Heart left ventricle (tissue), 16 donors: Measurements from ENCODE around the gene PLA2G2F. TPM values are rescaled to one million over a fixed set of nuclear protein-coding genes. Genes with fewer than 3 reads are reported as not detected.

Experiments
- ATAC-seq, 4 donors: fragments of 200-7000 bp; cut with Tn5 transposase; one replicate each; pipeline ENCODE4 v1.9.1; 2020 to 2022; ENCODE audit warnings: moderate library complexity in 4 of 4, mild to moderate bottlenecking in 3 of 4, moderate number of reproducible peaks in 1 of 4
- DNase-seq, 5 donors: peaks; one replicate each; pipeline ENCODE4 v3.0.0-alpha.2; 2020
- H3K27ac ChIP-seq, 12 donors: fragments of 200-600 bp; sonication (generic) in 4 of 12; one replicate each; pipeline versions ENCODE4 v1.5.0 to v1.8.0; 2016 to 2022; ENCODE audit warnings: mild to moderate bottlenecking in 2 of 12
- H3K27me3 ChIP-seq, 9 donors: fragments of 200-600 bp; sonication (generic) in 2 of 9; one replicate each; pipeline versions ENCODE4 v1.5.1 to v1.8.0; 2016 to 2022; ENCODE audit warnings: mild to moderate bottlenecking in 3 of 9
- H3K36me3 ChIP-seq, 9 donors: fragments of 200-600 bp; sonication (generic) in 2 of 9; one replicate each; pipeline versions ENCODE4 v1.5.0 to v1.8.0; 2018 to 2022; ENCODE audit warnings: mild to moderate bottlenecking in 2 of 9
- H3K4me1 ChIP-seq, 12 donors: fragments of 200-600 bp; sonication (generic) in 4 of 12; one replicate each; pipeline versions ENCODE4 v1.5.0 to v1.8.0; 2016 to 2022; ENCODE audit warnings: mild to moderate bottlenecking in 3 of 12
- H3K4me3 ChIP-seq, 12 donors: fragments of 200-600 bp; sonication (generic) in 4 of 12; one replicate each; pipeline versions ENCODE4 v1.5.0 to v1.8.0; 2017 to 2022; ENCODE audit warnings: mild to moderate bottlenecking in 9 of 12, moderate library complexity in 4 of 12
- H3K9me3 ChIP-seq, 12 donors: fragments of 200-600 bp; sonication (generic) in 4 of 12; one replicate each; pipeline versions ENCODE4 v1.5.0 to v1.8.0; 2016 to 2022; ENCODE audit warnings: mild to moderate bottlenecking in 1 of 12
- POLR2A ChIP-seq, 2 donors: fragments of 450-650 bp; IDR thresholded peaks; one replicate each; pipeline ENCODE4 v1.6.1; 2017; ENCODE audit warnings: antibody characterized with exemption in 2 of 2, mild to moderate bottlenecking in 2 of 2, moderate library complexity in 2 of 2
- WGBS, 4 donors: extraction: QIAGEN DNeasy Blood & Tissue Kit in 2 of 4; methylation state at CpG; one replicate each; pipeline versions ENCODE4 v1.1.5 to v1.1.7; 2013 to 2018; 5-methylcytosine and 5-hydroxymethylcytosine counted together
- intact Hi-C, 10 donors: fragments of 100-400 bp; cut with DNase I; formaldehyde crosslinking; loops; one replicate each; pipeline versions ENCODE4 v1.11.1 to v1.14.2; 2022
- polyA plus RNA-seq, 2 donors: library from polyadenylated mRNA; stranded (reverse); fragments of 200-250 nt; gene quantifications; one replicate each; pipeline ENCODE4 v1.2.3, GENCODE V29; 2013
- total RNA-seq, 9 donors: library from RNA; depleted of rRNA in 2 of 9; stranded (reverse); fragments of >200 nt in 2 of 9; fragmentation: NEBNext Ultra II Directional in 3 of 9; extraction: Animal tissue kit (Norgen Biotek cat#: 25700) in 3 of 9; gene quantifications; one replicate each; pipeline versions ENCODE4 v1.1.0 to v1.2.4, GENCODE V29; 2016 to 2023
- TF ChIP-seq, protein P1 (sequence below), 12 donors: fragments of 200-600 bp; sonication (generic) in 4 of 12; IDR thresholded peaks; one replicate each; pipeline versions ENCODE4 v1.5.0 to v1.8.0; 2018 to 2022; ENCODE audit warnings: antibody characterized with exemption in 12 of 12, mild to moderate bottlenecking in 5 of 12
- donor health status: ischemic (EF 13 %, LVEDD 7.1; RV severe dilation, severe dysfunction).
- donor health status: healthy with polysubstance abuse.
- donor health status: DM: no; HTN: yes; CAD: no.
- donor health status: DM: no; HTN: no; CAD: no.
- donor health status: ischemic (EF 25% LVEDD 6.9; RV normal size, moderate dysfunction).
- donor health status: ischemic (EF 25% LVEDD 5.7; RV mildly dilated, moderate dysfunction).
- donor health status: healthy.
- donor health status: DM: yes; HTN: yes; CAD: no.
- donor health status: ischemic (EF 35%, LVEDD 5.7; RV mildly dilated, moderate dysfunction).
- donor health status: nonischemic (EF 11% LVEDD 7.7; RV severe dilation, severe dysfunction).
- donor health status: DM: yes; HTN: yes; CAD: no.
- donor health status: PGD.
- donor health status: ischemic (EF 29% LVEDD 5.4; RV normal size, mild dysfunction).
- donor health status: nonischemic (EF 23%, LVEDD 6.1; RV moderate dilation, normal function).

PLA2G2F gene
- total and polyA plus RNA-seq, 11 donors = not detected

DNA sequence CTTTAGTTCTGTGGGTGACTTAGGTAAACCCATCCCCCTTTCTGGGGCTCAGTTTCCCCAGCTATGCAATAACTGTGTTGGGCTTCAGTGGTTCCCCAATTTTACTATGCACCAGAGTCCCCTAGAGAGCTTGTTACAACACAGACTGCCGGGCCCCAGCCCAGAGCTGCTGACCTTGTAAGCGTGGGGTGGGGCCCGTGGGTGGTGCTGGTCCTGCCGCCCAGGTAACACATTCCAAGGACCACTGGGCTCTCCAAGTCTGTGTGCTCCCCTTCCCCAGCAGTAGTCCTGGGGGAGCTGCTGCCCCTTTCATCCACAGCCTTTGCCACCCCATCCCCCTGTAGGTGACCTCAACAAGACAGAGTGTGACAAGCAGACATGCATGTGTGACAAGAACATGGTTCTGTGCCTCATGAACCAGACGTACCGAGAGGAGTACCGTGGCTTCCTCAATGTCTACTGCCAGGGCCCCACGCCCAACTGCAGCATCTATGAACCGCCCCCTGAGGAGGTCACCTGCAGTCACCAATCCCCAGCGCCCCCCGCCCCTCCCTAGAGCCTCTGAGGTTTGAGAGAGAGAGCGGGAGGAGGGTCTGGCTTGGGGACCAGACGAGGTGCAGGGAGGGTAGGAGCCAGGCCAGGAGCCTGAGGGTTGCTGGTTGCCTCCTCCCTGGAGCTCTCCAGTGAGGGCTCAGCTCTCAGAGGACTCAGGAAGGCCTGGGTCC is 8.9 kb downstream of the PLA2G2F start:
- H3K27ac ChIP-seq = no peak overlapping the region
- no peak for ATAC-seq
- intact Hi-C loops = loop anchor here in 3 of 10 donors (5.0 kb wide), 2 partner anchors 41 to 171 kb away; partner anchors contain the start of gene PLA2G2A (in 2 of the 3)
- 78 to 87% (median 82%) methylated on average over 7 to 13 of the region's 13 CpGs for WGBS, 4 donors
- DNase-seq = no peak
- peaks cover 0 to 7% (median 0%) of the 10 kb centered on the region in 9 donors for H3K27me3 ChIP-seq
- no peaks in the 10 kb centered on the region for H3K9me3 ChIP-seq
- TF ChIP-seq POLR2A (IDR thresholded peaks at IDR 0.05) = no peak
- TF ChIP-seq, protein P1, sequence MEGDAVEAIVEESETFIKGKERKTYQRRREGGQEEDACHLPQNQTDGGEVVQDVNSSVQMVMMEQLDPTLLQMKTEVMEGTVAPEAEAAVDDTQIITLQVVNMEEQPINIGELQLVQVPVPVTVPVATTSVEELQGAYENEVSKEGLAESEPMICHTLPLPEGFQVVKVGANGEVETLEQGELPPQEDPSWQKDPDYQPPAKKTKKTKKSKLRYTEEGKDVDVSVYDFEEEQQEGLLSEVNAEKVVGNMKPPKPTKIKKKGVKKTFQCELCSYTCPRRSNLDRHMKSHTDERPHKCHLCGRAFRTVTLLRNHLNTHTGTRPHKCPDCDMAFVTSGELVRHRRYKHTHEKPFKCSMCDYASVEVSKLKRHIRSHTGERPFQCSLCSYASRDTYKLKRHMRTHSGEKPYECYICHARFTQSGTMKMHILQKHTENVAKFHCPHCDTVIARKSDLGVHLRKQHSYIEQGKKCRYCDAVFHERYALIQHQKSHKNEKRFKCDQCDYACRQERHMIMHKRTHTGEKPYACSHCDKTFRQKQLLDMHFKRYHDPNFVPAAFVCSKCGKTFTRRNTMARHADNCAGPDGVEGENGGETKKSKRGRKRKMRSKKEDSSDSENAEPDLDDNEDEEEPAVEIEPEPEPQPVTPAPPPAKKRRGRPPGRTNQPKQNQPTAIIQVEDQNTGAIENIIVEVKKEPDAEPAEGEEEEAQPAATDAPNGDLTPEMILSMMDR (IDR thresholded peaks at IDR 0.05) = no peak
- no peak overlapping the region for H3K4me3 ChIP-seq
- peaks cover 0 to 20% (median 9%) of the 10 kb centered on the region in 12 donors for H3K4me1 ChIP-seq
- H3K36me3 ChIP-seq = no peaks in the 10 kb centered on the region

DNA sequence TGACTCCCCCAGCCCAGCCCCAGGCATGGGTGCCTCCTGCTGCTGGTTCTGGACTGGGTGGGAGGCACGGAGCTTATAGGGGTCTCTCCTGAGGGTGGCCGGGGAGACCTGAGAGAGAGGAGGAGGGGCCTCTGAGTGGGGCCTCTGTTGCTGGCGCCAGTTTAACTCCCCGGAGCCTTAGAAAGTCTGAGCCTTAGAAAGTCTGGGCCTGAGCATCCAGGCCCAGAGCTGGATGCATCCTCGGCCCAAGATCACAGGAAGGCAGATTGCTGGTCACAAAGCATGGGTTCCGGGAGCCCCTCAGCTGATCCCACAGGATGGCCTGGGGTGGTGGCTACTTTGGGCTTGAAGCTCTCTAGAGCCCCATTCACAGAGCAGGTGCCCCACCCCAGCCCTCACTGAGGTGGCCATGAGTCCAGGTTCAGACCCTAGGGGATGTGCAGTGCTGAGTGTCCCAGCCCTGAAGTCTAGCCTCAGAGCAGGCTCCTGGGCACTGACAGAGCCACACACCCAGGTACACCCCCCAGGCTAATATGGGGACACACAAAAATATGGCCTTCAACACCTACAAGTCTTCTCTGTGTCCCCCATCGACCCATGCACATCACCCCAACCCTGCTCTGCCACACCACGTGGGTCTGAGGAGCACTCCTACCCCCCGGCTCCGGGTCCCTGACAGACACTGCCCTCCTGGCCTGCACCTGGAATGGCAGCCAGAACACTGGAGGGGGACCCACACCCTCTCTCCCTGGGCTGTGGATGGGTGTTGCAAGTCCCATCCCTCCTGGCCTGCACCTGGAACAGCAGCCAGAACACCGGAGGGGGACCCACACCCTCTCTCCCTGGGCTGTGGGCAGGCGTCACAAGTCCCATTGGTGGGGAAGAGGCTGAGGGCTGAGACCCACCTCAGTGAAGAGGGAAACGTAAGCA is 9.7 kb downstream of the PLA2G2F start:
- intact Hi-C loops = loop anchor here in 3 of 10 donors (5.0 kb wide), 2 partner anchors 42 to 172 kb away; partner anchors contain the start of gene PLA2G2A (in 2 of the 3)
- DNase-seq (no peak), ATAC-seq (no peak)
- no peak overlapping the region for H3K4me3 ChIP-seq
- TF ChIP-seq POLR2A (IDR thresholded peaks at IDR 0.05) = no peak
- peaks cover 0 to 7% (median 0%) of the 10 kb centered on the region in 9 donors for H3K27me3 ChIP-seq
- no peaks in the 10 kb centered on the region for H3K9me3 ChIP-seq
- H3K27ac ChIP-seq = no peak overlapping the region
- H3K4me1 ChIP-seq = peaks cover 0 to 21% (median 10%) of the 10 kb centered on the region in 12 donors
- H3K36me3 ChIP-seq = no peaks in the 10 kb centered on the region
- WGBS, 4 donors = 79 to 87% (median 84%) methylated on average over 8 to 13 of the region's 13 CpGs

DNA sequence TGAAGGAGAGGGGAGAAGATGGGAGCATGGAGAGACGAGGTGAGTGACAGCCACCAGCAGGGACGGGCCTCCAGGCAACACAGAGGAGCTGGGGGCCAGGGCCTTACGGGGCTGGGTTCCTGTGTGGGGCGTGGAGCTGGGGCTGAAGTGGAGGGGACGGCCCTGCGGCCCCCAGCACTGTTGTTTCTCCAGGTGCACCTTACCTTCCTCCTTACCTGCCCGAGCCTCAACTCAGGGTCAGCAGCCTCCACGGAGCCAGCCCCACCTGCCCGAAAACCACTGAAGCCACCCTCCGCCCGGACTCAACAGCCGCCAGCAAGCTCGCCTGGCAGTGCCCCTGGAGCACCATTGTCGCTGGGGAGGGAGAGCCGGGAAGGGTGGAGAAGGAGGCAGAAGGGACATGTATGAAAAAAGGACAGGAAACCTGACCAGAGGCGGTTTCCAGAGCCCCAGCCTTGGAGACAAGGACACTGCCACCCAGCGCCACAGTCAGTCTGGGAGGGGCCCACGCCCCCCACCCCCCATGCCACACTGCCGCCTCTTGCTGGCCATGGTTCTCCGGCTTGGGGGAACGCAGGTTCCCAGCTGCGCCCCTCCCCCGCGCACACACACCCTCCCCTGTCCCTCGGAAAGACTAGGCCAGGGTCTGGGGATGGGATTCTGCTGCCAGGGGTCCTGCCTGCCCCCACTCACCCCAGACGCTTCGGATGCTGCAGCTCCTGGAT is 10.6 kb downstream of the PLA2G2F start:
- Histone ChIP-seq H3K9me3 (no peaks in the 10 kb centered on the region), H3K36me3 (no peaks in the 10 kb centered on the region), H3K27ac (no peak overlapping the region), H3K4me3 (no peak overlapping the region), H3K4me1 (peaks cover 0 to 24% (median 10%) of the 10 kb centered on the region in 12 donors), H3K27me3 (peaks cover 0 to 7% (median 0%) of the 10 kb centered on the region in 9 donors)
- intact Hi-C loops = loop anchor here in 7 of 10 donors (5.0 to 10.0 kb wide), 6 partner anchors 42 to 177 kb away; partner anchors contain the start of gene PLA2G2A (in 3 of the 7)
- TF ChIP-seq POLR2A (IDR thresholded peaks at IDR 0.05) = no peak
- TF ChIP-seq, protein P1 (IDR thresholded peaks at IDR 0.05) = no peak
- 75 to 90% (median 81%) methylated on average over 20 to 27 of the region's 27 CpGs for WGBS, 4 donors
- ATAC-seq (no peak), DNase-seq (no peak)

DNA sequence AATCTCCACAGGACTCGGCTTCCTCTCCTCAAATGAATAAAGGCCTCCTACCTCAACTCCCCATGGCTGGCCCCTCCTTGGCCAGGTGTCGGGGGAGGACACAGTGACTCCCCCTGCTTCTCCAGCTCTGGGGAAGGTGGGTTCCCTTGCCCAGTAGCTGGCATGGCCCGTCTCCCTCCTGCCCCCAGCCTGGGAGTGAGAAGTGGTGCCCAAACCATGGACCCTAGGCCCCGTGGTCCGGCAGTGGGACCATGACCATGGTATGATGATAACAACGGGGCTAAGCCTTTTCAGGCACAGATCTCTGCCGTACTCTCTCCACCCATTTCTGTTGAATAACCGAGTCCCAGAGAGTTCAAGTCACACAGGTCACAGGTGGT is 11.2 kb downstream of the PLA2G2F start:
- H3K27me3 ChIP-seq = peaks cover 0 to 7% (median 0%) of the 10 kb centered on the region in 9 donors
- DNase-seq (no peak), ATAC-seq (no peak)
- H3K4me1 ChIP-seq = peaks cover 0 to 27% (median 10%) of the 10 kb centered on the region in 12 donors
- H3K27ac ChIP-seq = no peak overlapping the region
- TF ChIP-seq, protein P1 (IDR thresholded peaks at IDR 0.05) = no peak
- TF ChIP-seq POLR2A (IDR thresholded peaks at IDR 0.05) = no peak
- no peaks in the 10 kb centered on the region for H3K36me3 ChIP-seq
- 81 to 88% (median 87%) methylated on average over 8 of the region's 8 CpGs for WGBS, 4 donors
- no peak overlapping the region for H3K4me3 ChIP-seq
- H3K9me3 ChIP-seq = no peaks in the 10 kb centered on the region
- intact Hi-C loops = loop anchor here in 5 of 10 donors (5.0 to 10.0 kb wide), 4 partner anchors 46 to 178 kb away; partner anchors contain the start of gene PLA2G2A (in 1 of the 5)
